Bronchial epithelial cell (primary cell): ENCODE results near the gene PLEKHA6. TPM values are rescaled to one million over a fixed set of nuclear protein-coding genes. Genes with fewer than 3 reads are reported as not detected.

Experiments used
- DNase-seq: peaks from one replicate; pipeline ENCODE4 v3.0.0-alpha.2; 2010; ENCODE audit warnings: low read depth
- FAIRE-seq: peaks from 2 replicates; lab custom pipeline; 2011; peaks lifted over from hg19 to GRCh38; lab: Jason Lieb, UNC
- H3K27me3 ChIP-seq: 2 replicates; pipeline ENCODE4 v1.5.1; 2011; ENCODE audit warnings: low read length; ENCODE audit not compliant: control insufficient read depth, insufficient read depth
- H3K36me3 ChIP-seq: 2 replicates; pipeline ENCODE4 v1.5.1; 2011; ENCODE audit warnings: low read length; ENCODE audit not compliant: control insufficient read depth, insufficient read depth
- H3K4me3 ChIP-seq: 2 replicates; pipeline ENCODE4 v1.5.1; 2011; ENCODE audit warnings: mild to moderate bottlenecking, low read depth, low read length, control low read depth
- total RNA-seq: library from RNA; depleted of rRNA; stranded (reverse); fragments of >200 nt; gene quantifications from 2 replicates; pipeline ENCODE4 v1.2.1, GENCODE V29; 2014
- TF ChIP-seq, protein P1 (sequence below): IDR thresholded peaks from 2 replicates; pipeline ENCODE4 v1.5.1; 2011; ENCODE audit warnings: mild to moderate bottlenecking, moderate library complexity, low read length, control low read depth, inconsistent platforms; ENCODE audit not compliant: insufficient read depth, severe bottlenecking

Gene PLEKHA6
- total RNA-seq, 1 donor from 2014 or later: 2.1 TPM

DNA sequence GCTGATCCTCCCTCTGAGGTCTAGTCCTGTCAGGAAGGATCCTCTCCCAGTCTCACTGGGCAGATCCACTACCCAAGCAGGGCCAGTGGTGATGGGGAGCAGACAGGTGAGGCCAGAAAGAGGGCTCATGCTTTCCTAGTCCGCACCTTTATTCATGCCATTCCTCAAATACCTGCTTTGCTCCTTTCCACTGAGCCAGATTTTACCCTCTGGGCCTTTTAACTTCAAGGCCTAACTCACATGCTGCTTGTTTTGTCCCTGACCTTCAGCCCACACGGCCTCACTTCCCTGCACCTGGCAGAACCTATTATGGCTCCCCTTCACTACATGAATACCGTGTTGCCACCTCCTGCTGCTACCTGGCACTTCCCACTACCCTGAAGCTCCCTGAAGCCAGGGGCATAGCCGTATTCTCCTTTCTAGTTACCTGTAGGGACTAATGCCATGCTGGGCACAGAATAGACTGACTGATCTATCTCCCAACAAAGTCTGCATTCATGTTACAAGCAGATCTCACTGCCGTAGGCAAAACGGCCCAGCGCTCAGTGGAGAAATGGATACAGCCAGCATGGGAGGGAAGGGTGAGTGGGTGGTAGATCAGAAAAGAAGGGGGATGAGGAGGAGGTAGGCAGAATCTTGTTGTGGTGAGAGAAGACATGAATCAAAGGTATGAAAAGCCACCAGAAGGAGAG lies 109.8 kb downstream of the PLEKHA6 start:
- Histone ChIP-seq H3K36me3 (no peaks in the 10 kb centered on the region), H3K4me3 (no peak overlapping the region), H3K27me3 (no peaks in the 10 kb centered on the region)
- TF ChIP-seq, protein P1, sequence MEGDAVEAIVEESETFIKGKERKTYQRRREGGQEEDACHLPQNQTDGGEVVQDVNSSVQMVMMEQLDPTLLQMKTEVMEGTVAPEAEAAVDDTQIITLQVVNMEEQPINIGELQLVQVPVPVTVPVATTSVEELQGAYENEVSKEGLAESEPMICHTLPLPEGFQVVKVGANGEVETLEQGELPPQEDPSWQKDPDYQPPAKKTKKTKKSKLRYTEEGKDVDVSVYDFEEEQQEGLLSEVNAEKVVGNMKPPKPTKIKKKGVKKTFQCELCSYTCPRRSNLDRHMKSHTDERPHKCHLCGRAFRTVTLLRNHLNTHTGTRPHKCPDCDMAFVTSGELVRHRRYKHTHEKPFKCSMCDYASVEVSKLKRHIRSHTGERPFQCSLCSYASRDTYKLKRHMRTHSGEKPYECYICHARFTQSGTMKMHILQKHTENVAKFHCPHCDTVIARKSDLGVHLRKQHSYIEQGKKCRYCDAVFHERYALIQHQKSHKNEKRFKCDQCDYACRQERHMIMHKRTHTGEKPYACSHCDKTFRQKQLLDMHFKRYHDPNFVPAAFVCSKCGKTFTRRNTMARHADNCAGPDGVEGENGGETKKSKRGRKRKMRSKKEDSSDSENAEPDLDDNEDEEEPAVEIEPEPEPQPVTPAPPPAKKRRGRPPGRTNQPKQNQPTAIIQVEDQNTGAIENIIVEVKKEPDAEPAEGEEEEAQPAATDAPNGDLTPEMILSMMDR: no peak
- FAIRE-seq: no peak
- no peak for DNase-seq

DNA sequence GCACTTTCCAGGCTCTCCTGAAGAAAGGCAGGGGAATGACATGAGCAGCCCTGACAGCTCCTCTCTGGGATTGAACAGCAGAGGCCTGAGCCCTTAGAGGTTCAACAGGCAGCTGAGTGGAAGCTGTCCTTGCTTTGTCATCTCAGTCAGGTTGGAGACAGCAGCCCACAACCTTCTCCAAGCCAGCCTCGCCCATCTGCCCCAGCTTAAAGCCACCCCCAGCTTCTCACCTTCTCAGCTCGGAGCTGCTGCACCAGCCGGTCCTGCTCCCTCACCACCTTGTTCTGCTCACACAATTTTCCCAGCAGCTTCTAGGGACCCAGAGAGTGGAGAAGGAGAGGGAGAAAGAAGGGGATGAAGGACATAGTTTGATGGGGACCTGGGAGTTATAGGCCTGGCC lies 110.8 kb downstream of the PLEKHA6 start:
- no peak for DNase-seq
- no peak for FAIRE-seq
- no peak overlapping the region for H3K4me3 ChIP-seq

DNA sequence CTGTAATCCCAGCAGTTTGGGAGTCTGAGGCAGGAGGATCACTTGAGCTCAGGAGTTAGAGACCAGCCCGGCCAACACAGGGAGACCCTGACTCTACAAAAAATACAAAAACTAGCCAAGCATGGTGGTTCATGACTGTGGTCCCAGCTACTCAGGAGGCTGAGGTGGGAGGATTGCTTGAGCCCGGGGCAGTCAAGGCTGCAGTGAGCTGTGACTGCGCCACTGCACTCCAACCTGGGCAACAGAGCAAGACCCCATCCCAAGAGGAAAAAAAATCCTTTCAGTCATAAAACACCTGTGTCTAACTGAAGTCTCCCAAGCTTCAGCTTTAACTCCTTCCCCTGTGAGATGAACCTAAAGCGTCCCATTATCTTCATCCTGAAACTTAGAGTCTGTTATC lies 112.9 kb downstream of the PLEKHA6 start:
- H3K36me3 ChIP-seq: no peaks in the 10 kb centered on the region
- TF ChIP-seq, protein P1: no peak
- no peaks in the 10 kb centered on the region for H3K27me3 ChIP-seq
- no peak for DNase-seq
- no peak overlapping the region for H3K4me3 ChIP-seq
- no peak for FAIRE-seq

More for the DNA sequence above, 110.8 kb downstream of the PLEKHA6 start:
- H3K36me3 ChIP-seq: no peaks in the 10 kb centered on the region
- TF ChIP-seq, protein P1: no peak
- no peaks in the 10 kb centered on the region for H3K27me3 ChIP-seq

DNA sequence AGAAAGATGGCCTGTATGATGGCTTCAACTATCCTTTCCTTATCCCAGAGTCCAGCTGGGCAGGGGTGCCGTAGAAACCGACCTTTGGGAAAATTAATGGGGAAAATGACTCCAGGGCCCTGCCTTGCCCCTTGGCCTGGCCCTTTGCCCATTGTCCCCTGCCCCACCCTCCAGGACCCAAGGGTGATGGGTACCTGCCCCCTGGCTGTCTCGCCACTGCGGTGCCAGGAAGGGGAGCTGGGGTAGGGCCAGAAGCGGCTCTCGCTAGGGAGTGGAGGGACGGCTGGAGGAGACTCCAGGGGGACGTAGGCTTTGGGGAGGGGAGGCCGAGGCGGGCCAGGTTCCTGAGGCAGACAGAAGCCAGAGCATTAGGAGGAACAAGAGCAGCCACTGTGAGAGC lies 116.8 kb downstream of the PLEKHA6 start:
- Histone ChIP-seq H3K36me3 (no peaks in the 10 kb centered on the region), H3K4me3 (no peak overlapping the region), H3K27me3 (no peaks in the 10 kb centered on the region)
- TF ChIP-seq, protein P1: no peak
- no peak for DNase-seq
- no peak for FAIRE-seq

DNA sequence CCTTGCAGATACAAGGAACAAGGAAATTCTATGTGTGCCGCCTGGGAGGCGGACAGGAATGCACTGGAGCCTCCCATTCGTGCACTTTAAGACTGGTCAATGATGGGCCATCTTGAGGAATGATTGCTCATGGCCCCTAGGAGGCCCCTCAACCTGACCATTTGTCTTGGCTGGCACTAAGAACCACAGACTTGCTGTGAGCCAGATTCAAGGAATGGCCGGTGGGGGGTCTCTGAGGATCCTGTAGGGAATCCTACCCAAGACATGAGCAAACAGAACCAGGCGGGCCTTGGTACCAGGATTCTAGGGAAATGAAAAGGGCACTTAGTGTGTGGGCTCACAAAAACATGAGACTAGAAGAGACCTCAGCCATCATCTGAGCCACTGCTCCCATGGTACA lies 117.8 kb downstream of the PLEKHA6 start:
- no peak for FAIRE-seq
- Histone ChIP-seq H3K36me3 (no peaks in the 10 kb centered on the region), H3K27me3 (no peaks in the 10 kb centered on the region), H3K4me3 (no peak overlapping the region)
- TF ChIP-seq, protein P1: no peak
- DNase-seq: no peak

DNA sequence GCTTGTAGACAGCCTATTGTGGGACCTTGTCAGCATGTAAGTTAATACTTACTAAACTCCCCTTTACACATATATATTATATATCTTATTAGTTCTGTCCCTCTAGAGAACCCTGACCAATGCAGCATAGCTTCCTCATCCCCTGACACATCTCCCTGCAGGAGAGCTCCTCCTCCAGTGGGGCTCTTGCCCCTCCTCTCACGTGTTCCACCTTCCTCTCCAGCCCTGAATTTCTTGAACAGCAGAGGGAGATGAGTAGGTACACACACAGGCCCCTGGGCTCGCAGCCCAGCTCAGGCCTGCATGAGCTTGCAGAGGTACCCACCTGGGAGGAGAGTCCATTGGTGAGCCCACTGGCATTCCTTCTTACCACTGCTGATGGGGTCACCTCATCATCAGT lies 118.7 kb downstream of the PLEKHA6 start:
- DNase-seq (peak; percentile 79), FAIRE-seq (no peak)
- Histone ChIP-seq H3K36me3 (no peaks in the 10 kb centered on the region), H3K4me3 (no peak overlapping the region), H3K27me3 (no peaks in the 10 kb centered on the region)
- TF ChIP-seq, protein P1: no peak
